ENCODE measurements around the gene ESR2.

GRCh38 chr14:64232095-64232838 lies 61.9 kb downstream of the ESR2 start:
- TF ChIP-seq CTCF (IDR thresholded peaks at IDR 0.05; ENCODE audit: insufficient read depth, low read length, poor library complexity, severe bottlenecking) (no peak), EZH2phosphoT487 (conservative IDR thresholded peaks at IDR 0.05; ENCODE audit: low read length) (no peak)

Data from SU-DHL-6 (cell line).